GM23248 (cell line): ENCODE results near the gene CRNKL1. TPM values are rescaled to one million over a fixed set of nuclear protein-coding genes. Genes with fewer than 3 reads are reported as not detected.

Source experiments
- DNase-seq: peaks from one replicate; pipeline ENCODE4 v3.0.0-alpha.2; 2015
- H2AFZ ChIP-seq: fragments of 200-600 bp; sonication (generic); 2 replicates; pipeline ENCODE4 v1.6.1; 2016; ENCODE audit warnings: antibody characterized with exemption
- H3F3A ChIP-seq: fragments of 200-600 bp; sonication (generic); 2 replicates; pipeline ENCODE4 v1.6.1; 2016; ENCODE audit warnings: mild to moderate bottlenecking, antibody characterized with exemption, mixed run types; ENCODE audit not compliant: insufficient read depth
- H3K27ac ChIP-seq: fragments of 200-600 bp; sonication (generic); 2 replicates; pipeline ENCODE4 v1.5.1; 2016; ENCODE audit warnings: mild to moderate bottlenecking
- H3K27me3 ChIP-seq: fragments of 200-600 bp; sonication (generic); replicated peaks from 2 replicates; pipeline ENCODE4 v1.6.1; 2016; ENCODE audit warnings: mild to moderate bottlenecking; ENCODE audit not compliant: insufficient read depth
- H3K36me3 ChIP-seq: fragments of 200-600 bp; sonication (generic); 2 replicates; pipeline ENCODE4 v1.6.1; 2016; ENCODE audit warnings: low read depth, mild to moderate bottlenecking
- H3K4me1 ChIP-seq: fragments of 200-600 bp; sonication (generic); 2 replicates; pipeline ENCODE4 v1.6.1; 2016; ENCODE audit warnings: mild to moderate bottlenecking; ENCODE audit not compliant: insufficient read depth
- H3K4me2 ChIP-seq: fragments of 200-600 bp; sonication (generic); one replicate; pipeline ENCODE4 v1.6.1; 2016; ENCODE audit warnings: mild to moderate bottlenecking; ENCODE audit not compliant: unreplicated experiment
- H3K4me3 ChIP-seq: fragments of 200-600 bp; sonication (generic); 2 replicates; pipeline ENCODE4 v1.5.1; 2016; ENCODE audit warnings: mild to moderate bottlenecking
- H3K79me2 ChIP-seq: fragments of 200-600 bp; sonication (generic); 2 replicates; pipeline ENCODE4 v1.6.1; 2016; ENCODE audit warnings: mild to moderate bottlenecking; ENCODE audit not compliant: insufficient read depth
- H3K9ac ChIP-seq: fragments of 200-600 bp; sonication (generic); 2 replicates; pipeline ENCODE4 v1.6.1; 2016; ENCODE audit warnings: mild to moderate bottlenecking
- H3K9me2 ChIP-seq: fragments of 200-600 bp; sonication (generic); 2 replicates; pipeline ENCODE4 v1.6.1; 2016; ENCODE audit warnings: mixed run types, mild to moderate bottlenecking, moderate library complexity; ENCODE audit not compliant: insufficient read depth
- H3K9me3 ChIP-seq: fragments of 200-600 bp; sonication (generic); one replicate; pipeline ENCODE4 v1.6.1; 2017; ENCODE audit warnings: low read depth
- H4K20me1 ChIP-seq: fragments of 200-600 bp; sonication (generic); 2 replicates; pipeline ENCODE4 v1.6.0; 2016; ENCODE audit not compliant: insufficient read depth
- EZH2 ChIP-seq: fragments of 200-600 bp; sonication (generic); IDR thresholded peaks from 2 replicates; pipeline ENCODE4 v1.6.1; 2018; ENCODE audit warnings: antibody characterized with exemption, mild to moderate bottlenecking; ENCODE audit not compliant: insufficient read depth, poor library complexity, severe bottlenecking
- EZH2phosphoT487 ChIP-seq: fragments of 200-600 bp; sonication (generic); IDR thresholded peaks from 2 replicates; pipeline ENCODE4 v1.6.1; 2018; ENCODE audit warnings: antibody characterized with exemption, moderate library complexity, mild to moderate bottlenecking, low read depth; ENCODE audit not compliant: insufficient read depth
- WGBS, 2 experiments: methylation state at CpG; one replicate each; pipeline ENCODE4 v1.1.6; 2015 to 2017; ENCODE audit warnings: low lambda C conversion rate in 2 of 2, low coverage in 1 of 2; ENCODE audit errors: missing lambda C conversion rate in 2 of 2; 5-methylcytosine and 5-hydroxymethylcytosine counted together
- in situ Hi-C: fragments of 300-500 bp; cut with MboI; formaldehyde crosslinking; loops from 2 replicates; pipeline ENCODE4 v1.15.0; 2020
- polyA plus RNA-seq: library from polyadenylated mRNA; unstranded; fragments of >200 nt; fragmentation: Nextera tagmentation; extraction: Ambion mirVana; gene quantifications from 2 replicates; pipeline ENCODE4 v1.2.1, GENCODE V29; 2016
- total RNA-seq: library from RNA; depleted of rRNA; stranded (reverse); fragments of >200 nt; shearing (Covaris generic); gene quantifications from 2 replicates; pipeline ENCODE4 v1.2.3, GENCODE V29; 2014

CRNKL1 gene
- total and polyA plus RNA-seq, 2 experiments from 2014 or later, result 16.9 to 24.2 TPM

- Histone ChIP-seq H3K4me3 (no peak overlapping the region), H2AFZ (no peak overlapping the region), H3K9me3 (no peaks in the 10 kb centered on the region), H3K9me2 (no peaks in the 10 kb centered on the region), H3K36me3 (no peaks in the 10 kb centered on the region), H3K27me3 (peaks cover 9% of the 10 kb centered on the region), H3K27ac (no peak overlapping the region), H3F3A (no peaks in the 10 kb centered on the region), H3K9ac (no peak overlapping the region), H3K4me2 (no peak overlapping the region), H3K4me1 (0 out of 2 replicates have a peak, but pooled peaks cover under 1% of the 10 kb centered on the region), H4K20me1 (no peaks in the 10 kb centered on the region), H3K79me2 (no peaks in the 10 kb centered on the region)
- no peak for DNase-seq
- in situ Hi-C loops, result no loop called here
- WGBS, 2 experiments, result 53% methylated on average over 9 to 10 of the region's 10 CpGs
- TF ChIP-seq EZH2phosphoT487 (no peak), EZH2 (no peak)
Measured at GRCh38 chr20:20070871-20071726, 18.8 kb upstream of the CRNKL1 start.

- no peaks in the 10 kb centered on the region for H3K36me3 ChIP-seq
- H3K27me3 ChIP-seq, result no peaks in the 10 kb centered on the region
- in situ Hi-C loops, result no loop called here
- H3K4me2 ChIP-seq, result no peak overlapping the region
- TF ChIP-seq EZH2, result no peak
- TF ChIP-seq EZH2phosphoT487, result no peak
- DNase-seq, result no peak
- no peaks in the 10 kb centered on the region for H3K4me1 ChIP-seq
- H4K20me1 ChIP-seq, result no peaks in the 10 kb centered on the region
- H3K27ac ChIP-seq, result no peak overlapping the region
- H3K9ac ChIP-seq, result no peak overlapping the region
- no peaks in the 10 kb centered on the region for H3K9me2 ChIP-seq
- H3F3A ChIP-seq, result no peaks in the 10 kb centered on the region
- H3K9me3 ChIP-seq, result no peaks in the 10 kb centered on the region
- WGBS, 2 experiments, result 43 to 45% methylated on average over 1 of the region's 1 CpG
- H3K79me2 ChIP-seq, result no peaks in the 10 kb centered on the region
- no peak overlapping the region for H3K4me3 ChIP-seq
- H2AFZ ChIP-seq, result no peak overlapping the region
Measured at GRCh38 chr20:20065361-20065760, 13.1 kb upstream of the CRNKL1 start.

DNA sequence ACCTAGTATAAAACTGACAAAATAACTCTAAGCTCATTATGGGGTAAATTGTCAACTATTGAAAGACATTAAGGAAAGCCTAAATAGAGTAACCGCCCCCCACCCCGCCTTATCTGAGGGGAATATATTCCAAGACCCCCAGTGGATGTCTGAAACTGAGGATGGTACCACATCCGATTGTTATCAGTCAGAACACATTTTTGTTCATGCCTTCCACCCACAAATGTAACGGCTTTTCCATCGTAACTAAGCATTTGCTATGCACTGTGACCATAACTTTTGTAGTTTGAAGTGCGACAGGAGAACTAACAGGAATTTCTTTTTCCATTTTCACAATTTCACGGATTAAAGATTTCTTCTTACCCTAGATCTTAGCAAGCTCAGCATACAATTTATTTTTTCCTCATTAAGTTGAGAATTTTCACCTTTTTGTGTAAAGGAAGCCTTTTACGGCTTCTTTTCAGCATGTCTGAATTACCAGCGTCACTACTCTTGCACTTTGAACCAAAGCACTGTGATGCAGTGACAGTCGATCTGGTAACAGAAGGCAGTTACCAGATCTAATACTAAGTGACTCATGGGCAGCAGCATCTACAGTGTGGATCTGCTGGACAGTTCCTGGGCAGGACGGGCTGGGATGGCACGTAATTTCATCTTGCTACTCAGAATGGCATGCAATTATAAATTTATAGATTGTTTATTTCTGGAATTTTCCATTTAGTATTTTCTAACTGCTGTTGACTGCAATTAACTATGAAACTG lies 11.9 kb upstream of the CRNKL1 start:
- TF ChIP-seq EZH2 (no peak), EZH2phosphoT487 (no peak)
- Histone ChIP-seq H3K9ac (no peak overlapping the region), H3K9me2 (no peaks in the 10 kb centered on the region), H3F3A (no peaks in the 10 kb centered on the region), H3K27ac (no peak overlapping the region), H3K9me3 (no peaks in the 10 kb centered on the region), H2AFZ (no peak overlapping the region), H3K4me2 (no peak overlapping the region), H3K4me1 (no peaks in the 10 kb centered on the region), H4K20me1 (no peaks in the 10 kb centered on the region), H3K27me3 (no peaks in the 10 kb centered on the region), H3K4me3 (no peak overlapping the region), H3K36me3 (no peaks in the 10 kb centered on the region), H3K79me2 (no peaks in the 10 kb centered on the region)
- in situ Hi-C loops, result no loop called here
- WGBS, 2 experiments, result 44% methylated on average over 12 of the region's 12 CpGs
- peak; percentile 36 for DNase-seq

DNA sequence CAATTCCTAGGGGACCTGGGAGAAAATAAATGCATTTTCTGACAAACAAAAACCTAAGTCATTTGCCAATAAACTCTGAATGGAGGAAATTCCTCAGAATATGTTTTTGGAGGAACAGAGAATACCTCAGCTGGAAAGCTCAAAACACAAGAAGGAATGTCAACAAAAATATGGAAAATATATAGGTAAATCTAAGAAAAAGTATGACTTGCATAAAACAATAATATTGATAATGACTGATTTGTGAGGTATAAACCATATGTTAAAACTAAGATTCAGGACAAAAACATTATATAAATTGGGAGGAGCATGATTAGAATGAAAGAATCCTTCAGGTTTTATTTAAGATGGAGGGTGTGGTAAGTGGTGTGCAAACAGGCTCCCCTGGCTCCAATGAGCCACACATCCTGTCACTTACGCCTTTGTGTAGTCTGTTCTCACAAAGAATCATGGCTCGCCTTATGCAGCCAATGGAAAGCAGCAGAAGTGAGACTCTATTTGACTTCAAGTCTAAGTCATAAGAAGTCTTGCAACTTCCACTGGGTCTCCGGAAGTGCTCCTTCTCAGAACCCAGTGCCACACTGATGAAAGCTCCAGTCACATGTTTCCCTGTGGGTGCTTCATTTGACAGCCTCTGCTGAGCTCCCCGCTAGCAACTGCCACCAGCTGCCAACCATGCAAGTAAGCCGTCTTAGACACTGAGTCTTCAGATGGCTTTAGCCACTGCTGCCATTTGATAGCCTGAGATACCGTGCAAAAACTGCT lies 8.2 kb upstream of the CRNKL1 start:
- in situ Hi-C loops, result no loop called here
- no peak for DNase-seq
- Histone ChIP-seq H3K9ac (no peak overlapping the region), H3K27ac (no peak overlapping the region), H3K9me3 (no peaks in the 10 kb centered on the region), H3K9me2 (no peaks in the 10 kb centered on the region), H3K4me1 (no peaks in the 10 kb centered on the region), H3K4me3 (no peak overlapping the region), H3K79me2 (no peaks in the 10 kb centered on the region), H3K4me2 (no peak overlapping the region), H3K27me3 (no peaks in the 10 kb centered on the region), H3K36me3 (no peaks in the 10 kb centered on the region), H4K20me1 (no peaks in the 10 kb centered on the region), H3F3A (no peaks in the 10 kb centered on the region), H2AFZ (no peak overlapping the region)
- 56 to 61% methylated on average over 6 of the region's 6 CpGs for WGBS, 2 experiments
- no peak for TF ChIP-seq EZH2phosphoT487
- no peak for TF ChIP-seq EZH2
